Prostate gland (tissue), 2 donors: ENCODE measurements around the gene POLQ. TPM values are rescaled to one million over a fixed set of nuclear protein-coding genes. Genes with fewer than 3 reads are reported as not detected.

Experiments used
- DNase-seq: peaks from one replicate; pipeline ENCODE4 v3.0.0-alpha.2; 2019; ENCODE audit warnings: low spot score
- H3K27ac ChIP-seq, 2 donors: fragments of 200-600 bp; sonication (generic); 2 replicates each; pipeline ENCODE4 v1.5.1; 2017 to 2019
- H3K27me3 ChIP-seq: fragments of 200-600 bp; sonication (generic); replicated peaks from 2 replicates; pipeline ENCODE4 v1.5.1; 2019; ENCODE audit not compliant: insufficient read depth
- H3K36me3 ChIP-seq, 2 donors: fragments of 200-600 bp; sonication (generic); 1 replicate in 1 of 2; 2 replicates in 1 of 2; pipeline versions ENCODE4 v1.5.1 to v1.8.1; 2017 to 2019
- H3K4me1 ChIP-seq: fragments of 200-600 bp; sonication (generic); replicated peaks from 2 replicates; pipeline ENCODE4 v1.5.1; 2019
- H3K4me3 ChIP-seq, 2 donors: fragments of 200-600 bp; sonication (generic); 2 replicates each; pipeline ENCODE4 v1.5.1; 2017 to 2019
- H3K9me3 ChIP-seq: fragments of 200-600 bp; sonication (generic); 2 replicates; pipeline ENCODE4 v1.5.1; 2017
- CTCF ChIP-seq, 4 experiments: fragments of 200-600 bp in 2 of 4; fragments of 450-650 bp in 2 of 4; sonication (generic) in 2 of 4; IDR thresholded peaks; 1 replicate in 3 of 4; 2 replicates in 1 of 4; pipeline ENCODE4 v1.5.1; 2016 to 2019; ENCODE audit warnings: antibody characterized with exemption in 4 of 4, mild to moderate bottlenecking in 2 of 4, moderate library complexity in 2 of 4
- POLR2A ChIP-seq: fragments of 450-650 bp; IDR thresholded peaks from one replicate; pipeline ENCODE4 v1.6.1; 2016; ENCODE audit warnings: antibody characterized with exemption, mild to moderate bottlenecking
- POLR2AphosphoS5 ChIP-seq: sonication (generic); formaldehyde crosslinking; IDR thresholded peaks from one replicate; pipeline ENCODE4 v1.6.1; 2017; ENCODE audit warnings: antibody characterized with exemption
- WGBS: methylation state at CpG from one replicate; pipeline ENCODE4 v1.1.5; 2018; 5-methylcytosine and 5-hydroxymethylcytosine counted together
- intact Hi-C: fragments of 100-400 bp; cut with DNase I; formaldehyde crosslinking; loops from one replicate; pipeline ENCODE4 v1.14.2; 2022
- total RNA-seq, 2 donors: library from RNA; depleted of rRNA; stranded (reverse); fragments of >200 nt; gene quantifications; one replicate each; pipeline ENCODE4 v1.1.0, GENCODE V29; 2016

The POLQ gene
- total RNA-seq, 2 donors from 2014 or later, result 1.0 to 3.0 TPM

- DNase-seq, result no peak
- Histone ChIP-seq H3K4me1 (no peaks in the 10 kb centered on the region), H3K9me3 (no peaks in the 10 kb centered on the region), H3K4me3 (no peak overlapping the region), H3K27me3 (no peaks in the 10 kb centered on the region), H3K36me3 (no peaks in the 10 kb centered on the region), H3K27ac (no peak overlapping the region)
- TF ChIP-seq CTCF (IDR thresholded peaks at IDR 0.05) (no peak), POLR2A (no peak), POLR2AphosphoS5 (no peak)
- intact Hi-C loops, result no loop called here
- WGBS, result 97% methylated on average over 1 of the region's 1 CpG
Measured at GRCh38 chr3:121483290-121483689, 62.5 kb downstream of the POLQ start.

GRCh38 chr3:121482660-121483059 is 63.1 kb downstream of the POLQ start:
- H3K36me3 ChIP-seq, result no peaks in the 10 kb centered on the region

GRCh38 chr3:121481106-121481880 is 64.5 kb downstream of the POLQ start:
- H3K36me3 ChIP-seq, result no peaks in the 10 kb centered on the region
- no peaks in the 10 kb centered on the region for H3K9me3 ChIP-seq
- no peak for DNase-seq
- H3K4me1 ChIP-seq, result no peaks in the 10 kb centered on the region
- H3K27me3 ChIP-seq, result no peaks in the 10 kb centered on the region
- H3K4me3 ChIP-seq, result no peak overlapping the region
- 72% methylated on average over 3 of the region's 3 CpGs for WGBS
- TF ChIP-seq CTCF (IDR thresholded peaks at IDR 0.05) (no peak), POLR2A (no peak), POLR2AphosphoS5 (no peak)
- no peak overlapping the region for H3K27ac ChIP-seq
- intact Hi-C loops, result no loop called here

More at GRCh38 chr3:121482660-121483059, 63.1 kb downstream of the POLQ start:
- no peaks in the 10 kb centered on the region for H3K9me3 ChIP-seq
- no peak for TF ChIP-seq POLR2AphosphoS5
- TF ChIP-seq POLR2A, result no peak
- no peak for TF ChIP-seq CTCF (IDR thresholded peaks at IDR 0.05)
- WGBS, result 91% methylated on average over 1 of the region's 1 CpG
- no peaks in the 10 kb centered on the region for H3K4me1 ChIP-seq
- no peaks in the 10 kb centered on the region for H3K27me3 ChIP-seq
- no peak overlapping the region for H3K4me3 ChIP-seq
- no peak for DNase-seq
- intact Hi-C loops, result no loop called here
- no peak overlapping the region for H3K27ac ChIP-seq

GRCh38 chr3:121477589-121477988 is 68.2 kb downstream of the POLQ start:
- Histone ChIP-seq H3K36me3 (no peaks in the 10 kb centered on the region), H3K27me3 (no peaks in the 10 kb centered on the region), H3K27ac (no peak overlapping the region), H3K9me3 (no peaks in the 10 kb centered on the region), H3K4me1 (no peaks in the 10 kb centered on the region), H3K4me3 (no peak overlapping the region)
- no peak for DNase-seq
- TF ChIP-seq POLR2A, result no peak
- no peak for TF ChIP-seq POLR2AphosphoS5
- TF ChIP-seq CTCF (IDR thresholded peaks at IDR 0.05), result no peak
- intact Hi-C loops, result no loop called here
- 88% methylated on average over 5 of the region's 5 CpGs for WGBS

GRCh38 chr3:121473001-121473400 is 72.8 kb downstream of the POLQ start:
- Histone ChIP-seq H3K4me1 (no peaks in the 10 kb centered on the region), H3K27ac (no peak overlapping the region), H3K36me3 (no peaks in the 10 kb centered on the region), H3K4me3 (no peak overlapping the region), H3K27me3 (no peaks in the 10 kb centered on the region), H3K9me3 (no peaks in the 10 kb centered on the region)
- intact Hi-C loops, result no loop called here
- DNase-seq, result no peak
- TF ChIP-seq CTCF (IDR thresholded peaks at IDR 0.05), result no peak
- no peak for TF ChIP-seq POLR2A
- TF ChIP-seq POLR2AphosphoS5, result no peak
- 97% methylated on average over 2 of the region's 2 CpGs for WGBS
